Natural killer cell treated with Interleukin-12 subunit alpha and Interleukin-12 subunit beta and Interleukin-15 and Interleukin-18, amount 100 ng/mL, for 72 hours (primary cell): ENCODE measurements around the gene ETS1. TPM values are rescaled to one million over a fixed set of nuclear protein-coding genes. Genes with fewer than 3 reads are reported as not detected.

ENCODE experiments used
- ATAC-seq, 2 donors: fragments of 150-1000 bp; cut with Tn5 transposase in 1 of 2; sonication (Bioruptor Pico), chemical (Tn5 transposase) in 1 of 2; 2 replicates each; pipeline ENCODE4 v1.10.0; 2021
- DNase-seq: peaks from one replicate; pipeline ENCODE4 v3.0.0; 2022; ENCODE audit warnings: low spot score
- H3K27ac Mint-ChIP-seq, 2 donors: 1 replicate in 1 of 2; 2 replicates in 1 of 2; pipeline ENCODE4 v1.8.0; 2022; ENCODE audit warnings: mixed read lengths in 2 of 2, mild to moderate bottlenecking in 1 of 2, moderate library complexity in 1 of 2
- H3K27me3 Mint-ChIP-seq, 2 donors: 1 replicate in 1 of 2; 2 replicates in 1 of 2; pipeline ENCODE4 v1.8.0; 2022; ENCODE audit warnings: mixed read lengths in 2 of 2
- H3K36me3 Mint-ChIP-seq: one replicate; pipeline ENCODE4 v1.8.0; 2022; ENCODE audit warnings: mixed read lengths
- H3K4me1 Mint-ChIP-seq, 2 donors: 1 replicate in 1 of 2; 2 replicates in 1 of 2; pipeline ENCODE4 v1.8.0; 2022; ENCODE audit warnings: low read depth in 2 of 2, mixed read lengths in 2 of 2, mild to moderate bottlenecking in 1 of 2
- H3K4me3 Mint-ChIP-seq: one replicate; pipeline ENCODE4 v1.8.0; 2022; ENCODE audit warnings: mixed read lengths
- H3K9me3 Mint-ChIP-seq: 2 replicates; pipeline ENCODE4 v1.8.0; 2022; ENCODE audit warnings: mixed read lengths
- total RNA-seq, 2 donors: library from RNA; stranded (reverse); gene quantifications; one replicate each; pipeline ENCODE4 v1.2.3, GENCODE V29; 2022

ETS1 gene
- total RNA-seq, 2 donors from 2014 or later, result 521 to 738 TPM

- H3K4me1 Mint-ChIP-seq, result peaks cover 92 to 99% of the 10 kb centered on the region in 2 donors
- H3K27me3 Mint-ChIP-seq, result no peaks in the 10 kb centered on the region
- H3K36me3 Mint-ChIP-seq, result peaks cover 92% of the 10 kb centered on the region
- peak overlapping the region; percentile 95 to 96 for H3K27ac Mint-ChIP-seq
- ATAC-seq (peak; percentile 81 to 84), DNase-seq (no peak)
- no peaks in the 10 kb centered on the region for H3K9me3 Mint-ChIP-seq
- peak overlapping the region; percentile 88 for H3K4me3 Mint-ChIP-seq
These were observed 114.9 kb downstream of the ETS1 start for GRCh38 chr11:128472128-128473089.

GRCh38 chr11:128471138-128471661 is 116.2 kb downstream of the ETS1 start:
- DNase-seq (no peak), ATAC-seq (peak; percentile 63 to 69)
- H3K36me3 Mint-ChIP-seq, result peaks cover 83% of the 10 kb centered on the region
- H3K27ac Mint-ChIP-seq, result peak overlapping the region; percentile 95 to 96
- H3K4me1 Mint-ChIP-seq, result peaks cover 92 to 96% of the 10 kb centered on the region in 2 donors
- H3K4me3 Mint-ChIP-seq, result peak overlapping the region; percentile 88
- no peaks in the 10 kb centered on the region for H3K9me3 Mint-ChIP-seq
- H3K27me3 Mint-ChIP-seq, result no peaks in the 10 kb centered on the region

GRCh38 chr11:128470081-128470480 is 117.3 kb downstream of the ETS1 start:
- H3K27ac Mint-ChIP-seq, result peak overlapping the region; percentile 95 to 96
- peaks cover 94 to 96% of the 10 kb centered on the region in 2 donors for H3K4me1 Mint-ChIP-seq
- ATAC-seq (no peak), DNase-seq (no peak)
- H3K36me3 Mint-ChIP-seq, result peaks cover 87% of the 10 kb centered on the region
- H3K27me3 Mint-ChIP-seq, result no peaks in the 10 kb centered on the region
- H3K4me3 Mint-ChIP-seq, result peak overlapping the region; percentile 88
- H3K9me3 Mint-ChIP-seq, result no peaks in the 10 kb centered on the region

- DNase-seq (no peak), ATAC-seq (no peak)
- peaks cover 87% of the 10 kb centered on the region for H3K36me3 Mint-ChIP-seq
These were observed 118.1 kb downstream of the ETS1 start for GRCh38 chr11:128469220-128469619.

GRCh38 chr11:128468111-128468510 is 119.2 kb downstream of the ETS1 start:
- Mint-ChIP-seq H3K9me3 (no peaks in the 10 kb centered on the region), H3K27me3 (no peaks in the 10 kb centered on the region), H3K4me3 (peak overlapping the region; percentile 88), H3K36me3 (peaks cover 87% of the 10 kb centered on the region), H3K27ac (peak overlapping the region; percentile 95 to 96), H3K4me1 (peaks cover 94 to 96% of the 10 kb centered on the region in 2 donors)
- ATAC-seq (no peak), DNase-seq (no peak)

More at GRCh38 chr11:128469220-128469619, 118.1 kb downstream of the ETS1 start:
- Mint-ChIP-seq H3K27me3 (no peaks in the 10 kb centered on the region), H3K4me1 (peaks cover 94 to 96% of the 10 kb centered on the region in 2 donors), H3K4me3 (peak overlapping the region; percentile 88), H3K27ac (peak overlapping the region; percentile 95 to 96), H3K9me3 (no peaks in the 10 kb centered on the region)

GRCh38 chr11:128467610-128468041 is 119.7 kb downstream of the ETS1 start:
- peaks cover 87% of the 10 kb centered on the region for H3K36me3 Mint-ChIP-seq
- no peaks in the 10 kb centered on the region for H3K9me3 Mint-ChIP-seq
- DNase-seq (no peak), ATAC-seq (no peak)
- peak overlapping the region; percentile 88 for H3K4me3 Mint-ChIP-seq
- peaks cover 95 to 96% of the 10 kb centered on the region in 2 donors for H3K4me1 Mint-ChIP-seq
- H3K27me3 Mint-ChIP-seq, result no peaks in the 10 kb centered on the region
- peak overlapping the region; percentile 95 to 96 for H3K27ac Mint-ChIP-seq

GRCh38 chr11:128467041-128467440 is 120.3 kb downstream of the ETS1 start:
- H3K36me3 Mint-ChIP-seq, result peaks cover 87% of the 10 kb centered on the region

GRCh38 chr11:128465946-128466705 is 121.2 kb downstream of the ETS1 start:
- DNase-seq, result no peak
- H3K4me3 Mint-ChIP-seq, result peak overlapping the region; percentile 75
- H3K27me3 Mint-ChIP-seq, result no peaks in the 10 kb centered on the region
- no peak for ATAC-seq
- H3K36me3 Mint-ChIP-seq, result peaks cover 86% of the 10 kb centered on the region
- H3K27ac Mint-ChIP-seq, result peak overlapping the region; percentile 95 to 96
- H3K9me3 Mint-ChIP-seq, result no peaks in the 10 kb centered on the region
- H3K4me1 Mint-ChIP-seq, result peaks cover 87 to 96% of the 10 kb centered on the region in 2 donors

More at GRCh38 chr11:128467041-128467440, 120.3 kb downstream of the ETS1 start:
- Mint-ChIP-seq H3K27me3 (no peaks in the 10 kb centered on the region), H3K9me3 (no peaks in the 10 kb centered on the region), H3K4me3 (peak overlapping the region; percentile 75), H3K27ac (peak overlapping the region; percentile 95 to 96), H3K4me1 (peaks cover 92 to 96% of the 10 kb centered on the region in 2 donors)
- DNase-seq, result no peak
- ATAC-seq, result no peak

- peak overlapping the region; percentile 75 for H3K4me3 Mint-ChIP-seq
- H3K36me3 Mint-ChIP-seq, result peaks cover 87% of the 10 kb centered on the region
- no peaks in the 10 kb centered on the region for H3K27me3 Mint-ChIP-seq
- peaks cover 89 to 96% of the 10 kb centered on the region in 2 donors for H3K4me1 Mint-ChIP-seq
- ATAC-seq (peak in 1 of 2 donors; percentile 40), DNase-seq (no peak)
- H3K27ac Mint-ChIP-seq, result peak overlapping the region; percentile 95 to 96
- H3K9me3 Mint-ChIP-seq, result no peaks in the 10 kb centered on the region
These were observed 121.8 kb downstream of the ETS1 start for GRCh38 chr11:128465531-128465930.

GRCh38 chr11:128464878-128465450 is 122.4 kb downstream of the ETS1 start:
- ATAC-seq (peak; percentile 29 to 30), DNase-seq (no peak)
- Mint-ChIP-seq H3K4me3 (peak overlapping the region; percentile 75), H3K36me3 (peaks cover 87% of the 10 kb centered on the region), H3K27ac (peak overlapping the region; percentile 95 to 96), H3K4me1 (peaks cover 88 to 96% of the 10 kb centered on the region in 2 donors), H3K9me3 (no peaks in the 10 kb centered on the region), H3K27me3 (no peaks in the 10 kb centered on the region)

GRCh38 chr11:128463979-128464378 is 123.4 kb downstream of the ETS1 start:
- Mint-ChIP-seq H3K4me3 (peak overlapping the region; percentile 75), H3K27me3 (no peaks in the 10 kb centered on the region), H3K27ac (peak overlapping the region; percentile 95 to 96), H3K9me3 (no peaks in the 10 kb centered on the region), H3K4me1 (peaks cover 86 to 95% of the 10 kb centered on the region in 2 donors), H3K36me3 (peaks cover 85% of the 10 kb centered on the region)
- DNase-seq, result no peak
- ATAC-seq, result no peak

GRCh38 chr11:128463371-128463829 is 124.0 kb downstream of the ETS1 start:
- no peak for DNase-seq
- no peaks in the 10 kb centered on the region for H3K9me3 Mint-ChIP-seq
- H3K4me3 Mint-ChIP-seq, result peak overlapping the region; percentile 75
- peak overlapping the region; percentile 95 to 96 for H3K27ac Mint-ChIP-seq
- H3K36me3 Mint-ChIP-seq, result peaks cover 82% of the 10 kb centered on the region
- no peaks in the 10 kb centered on the region for H3K27me3 Mint-ChIP-seq
- ATAC-seq, result no peak
- peaks cover 81 to 89% of the 10 kb centered on the region in 2 donors for H3K4me1 Mint-ChIP-seq

GRCh38 chr11:128462922-128463321 is 124.4 kb downstream of the ETS1 start:
- peaks cover 76 to 84% of the 10 kb centered on the region in 2 donors for H3K4me1 Mint-ChIP-seq
- peak overlapping the region; percentile 95 to 96 for H3K27ac Mint-ChIP-seq
- no peaks in the 10 kb centered on the region for H3K9me3 Mint-ChIP-seq
- H3K27me3 Mint-ChIP-seq, result no peaks in the 10 kb centered on the region
- ATAC-seq, result no peak
- no peak for DNase-seq
- peaks cover 82% of the 10 kb centered on the region for H3K36me3 Mint-ChIP-seq
- peak overlapping the region; percentile 75 for H3K4me3 Mint-ChIP-seq
